ENCODE results near the gene SP4.
"Not testable (repeated sequence)": the region's sequence is repeated elsewhere in the genome, so short reads cannot be mapped to it uniquely, and the experiment has no call there.

Gene SP4

DNA sequence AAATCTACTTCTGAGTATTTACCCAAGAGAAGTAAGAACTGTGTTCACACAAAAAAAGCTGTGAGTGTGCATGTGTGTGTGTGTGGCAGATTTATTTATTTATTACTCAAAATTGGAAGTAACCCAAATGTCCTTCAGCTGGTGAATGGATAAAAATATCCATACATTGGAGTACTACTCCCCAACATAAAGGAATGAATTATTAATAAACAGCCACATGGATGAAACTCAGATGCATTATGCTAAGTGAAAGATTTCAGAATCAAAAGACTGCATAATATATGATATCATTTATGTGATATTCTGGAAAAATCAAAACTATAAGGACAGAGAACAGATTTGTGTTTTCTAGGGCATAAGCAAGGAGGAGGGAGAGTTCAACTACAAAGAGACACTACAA lies 67.8 kb downstream of the SP4 start:
- no peaks in the 10 kb centered on the region for H3K36me3 ChIP-seq (ENCODE audit: insufficient read depth, low read length)
- no peak overlapping the region for H3K4me2 ChIP-seq (ENCODE audit: low read length)
- no peak overlapping the region for H3K9ac ChIP-seq (ENCODE audit: low read depth, low read length)
- H3K4me1 ChIP-seq (ENCODE audit: control insufficient read depth, insufficient read depth, low read length), result no peaks in the 10 kb centered on the region
- no peaks in the 10 kb centered on the region for H3K9me3 ChIP-seq (replicated peaks; ENCODE audit: low read length)
- no peaks in the 10 kb centered on the region for H3K27me3 ChIP-seq (ENCODE audit: control insufficient read depth, insufficient read depth, low read length)
- H3K4me3 ChIP-seq (ENCODE audit: low read length), result no peak overlapping the region

DNA sequence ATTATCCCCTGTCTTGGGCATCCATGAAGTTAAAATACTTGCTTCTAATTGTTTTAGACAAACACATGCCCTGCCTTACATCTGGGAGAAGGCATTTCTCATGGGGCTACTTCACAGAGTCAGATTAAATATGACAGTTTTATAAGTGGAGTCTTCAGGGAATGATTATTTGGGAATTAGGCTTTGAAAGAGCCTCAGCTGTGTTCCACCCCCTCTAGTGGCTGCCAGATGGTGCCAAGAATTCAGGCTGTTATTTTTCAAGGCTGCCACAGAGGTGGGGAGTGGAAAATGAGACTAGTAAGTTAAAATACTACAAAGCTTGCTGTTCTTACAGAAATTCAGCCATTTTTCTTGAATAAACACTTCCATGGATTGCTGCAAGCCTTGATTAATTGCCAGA lies 69.2 kb downstream of the SP4 start:
- Histone ChIP-seq H3K36me3 (ENCODE audit: insufficient read depth, low read length) (no peaks in the 10 kb centered on the region), H3K4me2 (ENCODE audit: low read length) (no peak overlapping the region), H3K27me3 (ENCODE audit: control insufficient read depth, insufficient read depth, low read length) (no peaks in the 10 kb centered on the region), H3K4me3 (ENCODE audit: low read length) (no peak overlapping the region), H3K4me1 (ENCODE audit: control insufficient read depth, insufficient read depth, low read length) (no peaks in the 10 kb centered on the region), H3K9me3 (replicated peaks; ENCODE audit: low read length) (no peaks in the 10 kb centered on the region), H3K9ac (ENCODE audit: low read depth, low read length) (no peak overlapping the region)

GRCh38 chr7:21500117-21500832 lies 72.4 kb downstream of the SP4 start:
- Histone ChIP-seq H3K9me3 (replicated peaks; ENCODE audit: low read length) (no peaks in the 10 kb centered on the region), H3K4me1 (ENCODE audit: control insufficient read depth, insufficient read depth, low read length) (no peaks in the 10 kb centered on the region), H3K4me2 (ENCODE audit: low read length) (no peak overlapping the region), H3K27me3 (ENCODE audit: control insufficient read depth, insufficient read depth, low read length) (no peaks in the 10 kb centered on the region), H3K36me3 (ENCODE audit: insufficient read depth, low read length) (no peaks in the 10 kb centered on the region), H3K9ac (ENCODE audit: low read depth, low read length) (no peak overlapping the region), H3K4me3 (ENCODE audit: low read length) (no peak overlapping the region)

- Histone ChIP-seq H3K9ac (ENCODE audit: low read depth, low read length) (no peak overlapping the region), H3K27me3 (ENCODE audit: control insufficient read depth, insufficient read depth, low read length) (no peaks in the 10 kb centered on the region), H3K4me1 (ENCODE audit: control insufficient read depth, insufficient read depth, low read length) (no peaks in the 10 kb centered on the region), H3K9me3 (replicated peaks; ENCODE audit: low read length) (no peaks in the 10 kb centered on the region), H3K36me3 (ENCODE audit: insufficient read depth, low read length) (no peaks in the 10 kb centered on the region), H3K4me2 (ENCODE audit: low read length) (no peak overlapping the region), H3K4me3 (ENCODE audit: low read length) (no peak overlapping the region)
Observed at GRCh38 chr7:21504021-21504420, 76.1 kb downstream of the SP4 start.

- H3K4me3 ChIP-seq (ENCODE audit: low read length), result no peak overlapping the region
Observed at GRCh38 chr7:21507627-21508343, 79.9 kb downstream of the SP4 start.

GRCh38 chr7:21508538-21508937 lies 80.7 kb downstream of the SP4 start:
- H3K4me2 ChIP-seq (ENCODE audit: low read length), result no peak overlapping the region
- no peaks in the 10 kb centered on the region for H3K27me3 ChIP-seq (ENCODE audit: control insufficient read depth, insufficient read depth, low read length)
- no peak overlapping the region for H3K9ac ChIP-seq (ENCODE audit: low read depth, low read length)
- no peaks in the 10 kb centered on the region for H3K9me3 ChIP-seq (replicated peaks; ENCODE audit: low read length)
- H3K4me3 ChIP-seq (ENCODE audit: low read length), result no peak overlapping the region
- no peaks in the 10 kb centered on the region for H3K4me1 ChIP-seq (ENCODE audit: control insufficient read depth, insufficient read depth, low read length)
- H3K36me3 ChIP-seq (ENCODE audit: insufficient read depth, low read length), result no peaks in the 10 kb centered on the region

More at GRCh38 chr7:21507627-21508343, 79.9 kb downstream of the SP4 start:
- H3K4me1 ChIP-seq (ENCODE audit: control insufficient read depth, insufficient read depth, low read length), result no peaks in the 10 kb centered on the region
- no peaks in the 10 kb centered on the region for H3K27me3 ChIP-seq (ENCODE audit: control insufficient read depth, insufficient read depth, low read length)
- H3K9ac ChIP-seq (ENCODE audit: low read depth, low read length), result no peak overlapping the region
- no peaks in the 10 kb centered on the region for H3K36me3 ChIP-seq (ENCODE audit: insufficient read depth, low read length)
- no peaks in the 10 kb centered on the region for H3K9me3 ChIP-seq (replicated peaks; ENCODE audit: low read length)
- H3K4me2 ChIP-seq (ENCODE audit: low read length), result no peak overlapping the region

DNA sequence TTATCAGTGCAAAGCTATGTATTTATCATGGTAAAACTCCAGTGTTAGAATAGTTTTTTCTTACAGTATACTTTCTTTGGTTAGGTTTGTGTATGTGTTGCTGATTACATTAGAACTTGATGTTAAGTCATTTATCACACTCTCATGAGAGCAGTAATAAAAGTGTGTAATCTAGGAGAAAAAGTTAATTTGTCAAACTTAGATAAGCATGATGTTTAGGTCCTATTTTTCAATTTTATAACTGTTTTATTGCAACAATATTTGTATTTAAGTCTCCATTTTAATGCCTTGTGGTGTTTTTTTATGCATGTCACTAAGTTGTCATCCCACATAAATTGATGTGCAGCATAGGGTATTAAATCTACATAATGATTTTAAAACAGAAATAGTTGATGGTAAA lies 86.2 kb downstream of the SP4 start:
- H3K4me1 ChIP-seq (ENCODE audit: control insufficient read depth, insufficient read depth, low read length), result no peaks in the 10 kb centered on the region
- no peaks in the 10 kb centered on the region for H3K27me3 ChIP-seq (ENCODE audit: control insufficient read depth, insufficient read depth, low read length)
- no peaks in the 10 kb centered on the region for H3K36me3 ChIP-seq (ENCODE audit: insufficient read depth, low read length)
- H3K9me3 ChIP-seq (replicated peaks; ENCODE audit: low read length), result no peaks in the 10 kb centered on the region
- no peak overlapping the region for H3K9ac ChIP-seq (ENCODE audit: low read depth, low read length)
- H3K4me2 ChIP-seq (ENCODE audit: low read length), result no peak overlapping the region
- H3K4me3 ChIP-seq (ENCODE audit: low read length), result no peak overlapping the region

GRCh38 chr7:21524680-21525079 lies 96.8 kb downstream of the SP4 start:
- Histone ChIP-seq H3K9ac (ENCODE audit: low read depth, low read length) (no peak overlapping the region), H3K36me3 (ENCODE audit: insufficient read depth, low read length) (no peaks in the 10 kb centered on the region), H3K27me3 (ENCODE audit: control insufficient read depth, insufficient read depth, low read length) (no peaks in the 10 kb centered on the region), H3K9me3 (replicated peaks; ENCODE audit: low read length) (no peaks in the 10 kb centered on the region), H3K4me3 (ENCODE audit: low read length) (no peak overlapping the region), H3K4me2 (ENCODE audit: low read length) (no peak overlapping the region), H3K4me1 (ENCODE audit: control insufficient read depth, insufficient read depth, low read length) (no peaks in the 10 kb centered on the region)

GRCh38 chr7:21526007-21526406 lies 98.1 kb downstream of the SP4 start:
- H3K9me3 ChIP-seq (replicated peaks; ENCODE audit: low read length), result no peaks in the 10 kb centered on the region

DNA sequence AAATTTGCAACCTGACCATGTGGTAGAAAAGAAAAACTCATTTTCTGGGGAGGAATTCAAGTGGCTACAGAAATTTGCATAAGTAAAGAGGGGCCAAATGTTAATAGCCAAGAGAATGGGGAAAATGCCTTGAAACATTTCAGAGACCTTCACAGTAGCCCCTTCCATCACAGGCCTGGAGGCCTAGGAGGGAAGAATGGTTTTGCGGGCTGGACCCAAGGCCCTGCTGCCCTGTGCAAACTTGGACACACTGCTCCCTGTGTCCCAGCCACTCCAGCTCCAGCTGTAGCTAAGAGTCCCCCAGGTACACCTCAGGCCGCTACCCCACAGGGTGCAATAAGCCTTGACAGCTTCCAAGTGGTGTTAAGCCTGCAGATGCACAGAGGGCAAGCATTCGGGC lies 98.6 kb downstream of the SP4 start:
- no peaks in the 10 kb centered on the region for H3K27me3 ChIP-seq (ENCODE audit: control insufficient read depth, insufficient read depth, low read length)
- H3K9me3 ChIP-seq (replicated peaks; ENCODE audit: low read length), result no peaks in the 10 kb centered on the region
- no peaks in the 10 kb centered on the region for H3K4me1 ChIP-seq (ENCODE audit: control insufficient read depth, insufficient read depth, low read length)
- H3K9ac ChIP-seq (ENCODE audit: low read depth, low read length), result no peak overlapping the region
- no peaks in the 10 kb centered on the region for H3K36me3 ChIP-seq (ENCODE audit: insufficient read depth, low read length)
- H3K4me3 ChIP-seq (ENCODE audit: low read length), result no peak overlapping the region
- H3K4me2 ChIP-seq (ENCODE audit: low read length), result no peak overlapping the region

More at GRCh38 chr7:21526007-21526406, 98.1 kb downstream of the SP4 start:
- Histone ChIP-seq H3K4me1 (ENCODE audit: control insufficient read depth, insufficient read depth, low read length) (no peaks in the 10 kb centered on the region), H3K27me3 (ENCODE audit: control insufficient read depth, insufficient read depth, low read length) (no peaks in the 10 kb centered on the region), H3K36me3 (ENCODE audit: insufficient read depth, low read length) (no peaks in the 10 kb centered on the region), H3K9ac (ENCODE audit: low read depth, low read length) (no peak overlapping the region), H3K4me3 (ENCODE audit: low read length) (no peak overlapping the region), H3K4me2 (ENCODE audit: low read length) (no peak overlapping the region)

GRCh38 chr7:21532485-21532884 lies 104.6 kb downstream of the SP4 start:
- not testable (repeated sequence) for H3K9ac ChIP-seq (ENCODE audit: low read depth, low read length); H3K4me1 ChIP-seq (ENCODE audit: control insufficient read depth, insufficient read depth, low read length); H3K27me3 ChIP-seq (ENCODE audit: control insufficient read depth, insufficient read depth, low read length); H3K9me3 ChIP-seq (replicated peaks; ENCODE audit: low read length); H3K4me3 ChIP-seq (ENCODE audit: low read length); H3K36me3 ChIP-seq (ENCODE audit: insufficient read depth, low read length); H3K4me2 ChIP-seq (ENCODE audit: low read length)

DNA sequence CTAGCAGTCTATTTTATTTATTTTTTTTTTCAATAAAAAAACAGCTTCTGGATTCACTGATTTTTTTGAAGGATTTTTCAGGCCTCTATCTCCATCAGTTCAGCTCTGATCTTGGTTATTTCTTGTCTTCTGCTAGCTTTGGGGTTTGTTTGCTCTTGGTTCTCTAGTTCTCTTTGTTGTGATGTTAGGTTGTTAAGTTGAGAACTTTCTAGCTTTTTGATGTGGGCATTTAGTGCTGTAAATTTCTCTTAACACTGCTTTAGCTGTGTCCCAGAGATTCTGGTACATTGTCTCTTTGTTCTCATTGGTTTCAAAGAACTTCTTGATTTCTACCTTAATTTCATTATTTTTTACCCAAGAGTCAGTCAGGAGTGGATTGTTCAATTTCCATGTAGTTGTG lies 105.8 kb downstream of the SP4 start:
- H3K27me3 ChIP-seq (ENCODE audit: control insufficient read depth, insufficient read depth, low read length); H3K9ac ChIP-seq (ENCODE audit: low read depth, low read length); H3K36me3 ChIP-seq (ENCODE audit: insufficient read depth, low read length); H3K4me1 ChIP-seq (ENCODE audit: control insufficient read depth, insufficient read depth, low read length); H3K4me3 ChIP-seq (ENCODE audit: low read length); H3K9me3 ChIP-seq (replicated peaks; ENCODE audit: low read length); H3K4me2 ChIP-seq (ENCODE audit: low read length): not testable (repeated sequence)

All from skeletal muscle satellite cell (primary cell).